GM12872 (cell line): Measurements from ENCODE around the gene EFCAB8.

Source experiments
- TF ChIP-seq, protein P1 (sequence below): IDR thresholded peaks from 3 replicates; pipeline ENCODE4 v1.5.1; 2011; ENCODE audit warnings: low read depth, mild to moderate bottlenecking, low read length, moderate library complexity; ENCODE audit not compliant: insufficient read depth

EFCAB8 gene

DNA sequence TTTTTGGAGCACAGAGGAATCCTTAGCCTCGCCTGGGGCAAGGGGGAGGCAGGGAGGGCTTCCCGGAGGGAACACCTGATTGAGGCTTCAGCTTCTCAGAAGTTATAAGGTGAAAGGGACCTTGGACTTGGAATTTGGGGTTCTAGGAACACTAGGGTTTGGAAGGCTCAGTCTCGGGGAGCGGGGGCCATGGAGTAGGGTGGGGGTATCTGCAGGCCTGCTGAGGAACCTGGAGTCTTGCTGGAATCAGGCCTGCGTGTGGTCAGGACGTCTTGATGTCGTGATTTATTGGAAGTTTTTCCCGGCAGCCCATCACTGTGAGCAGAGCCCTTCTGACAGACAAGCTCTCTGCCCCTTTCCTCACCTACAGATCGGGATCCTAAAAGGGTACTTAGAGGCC, 50.7 kb downstream of the EFCAB8 start:
- TF ChIP-seq, protein P1, sequence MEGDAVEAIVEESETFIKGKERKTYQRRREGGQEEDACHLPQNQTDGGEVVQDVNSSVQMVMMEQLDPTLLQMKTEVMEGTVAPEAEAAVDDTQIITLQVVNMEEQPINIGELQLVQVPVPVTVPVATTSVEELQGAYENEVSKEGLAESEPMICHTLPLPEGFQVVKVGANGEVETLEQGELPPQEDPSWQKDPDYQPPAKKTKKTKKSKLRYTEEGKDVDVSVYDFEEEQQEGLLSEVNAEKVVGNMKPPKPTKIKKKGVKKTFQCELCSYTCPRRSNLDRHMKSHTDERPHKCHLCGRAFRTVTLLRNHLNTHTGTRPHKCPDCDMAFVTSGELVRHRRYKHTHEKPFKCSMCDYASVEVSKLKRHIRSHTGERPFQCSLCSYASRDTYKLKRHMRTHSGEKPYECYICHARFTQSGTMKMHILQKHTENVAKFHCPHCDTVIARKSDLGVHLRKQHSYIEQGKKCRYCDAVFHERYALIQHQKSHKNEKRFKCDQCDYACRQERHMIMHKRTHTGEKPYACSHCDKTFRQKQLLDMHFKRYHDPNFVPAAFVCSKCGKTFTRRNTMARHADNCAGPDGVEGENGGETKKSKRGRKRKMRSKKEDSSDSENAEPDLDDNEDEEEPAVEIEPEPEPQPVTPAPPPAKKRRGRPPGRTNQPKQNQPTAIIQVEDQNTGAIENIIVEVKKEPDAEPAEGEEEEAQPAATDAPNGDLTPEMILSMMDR = no peak

DNA sequence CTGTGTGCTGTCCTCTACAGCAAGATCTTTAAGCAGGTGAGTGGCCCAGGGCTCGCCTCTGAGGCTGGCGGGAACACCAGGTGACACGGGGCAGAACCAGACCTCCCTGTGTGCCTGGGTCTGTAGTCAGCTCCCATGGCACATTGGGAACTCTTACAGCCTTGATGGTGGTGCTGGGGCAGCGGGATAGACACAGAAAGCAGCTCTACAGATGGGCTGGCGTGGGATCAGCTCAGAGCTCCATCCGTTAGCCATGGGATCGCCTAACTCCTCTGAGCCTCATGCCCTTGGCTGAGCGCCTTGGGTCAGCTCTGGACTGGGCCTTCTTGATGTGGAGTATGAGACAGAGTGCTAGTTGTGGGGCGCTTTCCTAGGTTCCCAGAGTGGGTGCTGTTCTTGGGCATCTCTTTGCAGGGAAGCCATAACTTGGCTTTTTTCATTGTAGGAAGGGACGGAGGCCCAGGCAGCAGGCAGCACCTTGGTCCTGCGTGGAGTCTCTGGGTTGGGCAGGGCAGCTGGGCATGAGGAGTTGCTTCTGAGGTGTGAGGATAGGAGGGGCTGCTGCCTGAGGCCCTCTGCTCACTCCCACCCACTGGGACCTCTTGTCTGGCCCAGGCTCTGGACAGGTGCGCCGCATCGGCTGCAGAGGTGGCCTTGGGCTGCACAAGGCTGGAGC, 51.3 kb downstream of the EFCAB8 start:
- TF ChIP-seq, protein P1 = no peak

DNA sequence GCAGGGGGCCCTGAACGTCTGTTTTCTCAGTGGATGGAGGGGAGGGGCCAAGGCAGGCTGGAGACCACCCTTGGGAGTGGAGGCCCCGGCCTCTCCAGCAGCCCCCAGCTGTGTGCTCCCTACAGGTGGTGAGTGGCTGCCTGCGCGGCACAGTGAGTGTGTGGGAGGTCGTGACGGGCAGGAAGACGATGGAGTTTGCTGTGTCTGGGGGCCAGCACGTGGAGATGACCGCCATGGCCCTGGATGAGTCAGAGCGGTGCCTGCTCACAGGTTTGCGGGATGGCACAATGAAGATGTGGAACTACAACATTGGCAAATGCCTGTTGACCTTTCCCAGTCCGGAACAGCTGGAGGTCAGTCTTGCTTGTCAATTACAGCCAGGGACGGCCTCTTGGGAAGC, 52.6 kb downstream of the EFCAB8 start:
- TF ChIP-seq, protein P1 = no peak

DNA sequence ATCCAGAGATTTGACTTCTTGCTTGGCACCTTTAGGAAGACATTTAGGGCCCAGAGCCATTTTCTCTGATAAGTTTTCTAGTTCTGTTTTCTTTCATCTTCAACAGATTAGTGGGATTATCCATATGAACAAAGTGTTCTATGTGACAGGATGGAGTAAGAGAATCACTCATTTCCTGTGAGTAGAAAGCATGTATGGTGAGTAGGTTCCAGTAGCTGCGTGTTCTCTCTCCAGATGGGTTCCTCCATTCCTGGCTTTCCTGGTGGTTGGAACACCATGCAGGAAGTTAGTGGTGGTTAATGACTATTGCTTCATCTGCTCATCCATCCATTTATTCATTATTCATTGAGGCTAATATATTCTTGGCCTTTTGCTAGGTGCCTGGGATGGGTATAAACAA, 54.0 kb downstream of the EFCAB8 start:
- TF ChIP-seq, protein P1 = no peak

DNA sequence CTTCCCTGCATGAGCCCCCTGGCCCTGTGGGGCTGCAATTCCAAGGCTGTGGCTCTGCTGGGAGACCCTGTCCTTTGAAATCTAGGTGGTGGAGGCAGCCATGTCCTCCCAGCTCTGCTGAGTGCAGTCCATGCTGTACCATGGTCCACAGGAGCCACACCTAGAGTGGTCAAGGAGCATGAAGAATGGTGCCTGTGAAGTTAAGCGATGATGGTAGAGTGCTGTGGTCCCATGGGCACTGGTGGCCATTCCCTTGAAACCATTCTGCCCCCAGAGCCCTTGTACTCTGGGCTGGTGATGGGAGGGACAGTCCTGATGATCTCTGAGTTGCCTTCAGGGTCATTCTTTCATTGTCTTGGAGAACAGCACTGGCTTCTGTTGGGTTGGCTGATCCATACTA, 55.3 kb downstream of the EFCAB8 start:
- TF ChIP-seq, protein P1 = no peak

DNA sequence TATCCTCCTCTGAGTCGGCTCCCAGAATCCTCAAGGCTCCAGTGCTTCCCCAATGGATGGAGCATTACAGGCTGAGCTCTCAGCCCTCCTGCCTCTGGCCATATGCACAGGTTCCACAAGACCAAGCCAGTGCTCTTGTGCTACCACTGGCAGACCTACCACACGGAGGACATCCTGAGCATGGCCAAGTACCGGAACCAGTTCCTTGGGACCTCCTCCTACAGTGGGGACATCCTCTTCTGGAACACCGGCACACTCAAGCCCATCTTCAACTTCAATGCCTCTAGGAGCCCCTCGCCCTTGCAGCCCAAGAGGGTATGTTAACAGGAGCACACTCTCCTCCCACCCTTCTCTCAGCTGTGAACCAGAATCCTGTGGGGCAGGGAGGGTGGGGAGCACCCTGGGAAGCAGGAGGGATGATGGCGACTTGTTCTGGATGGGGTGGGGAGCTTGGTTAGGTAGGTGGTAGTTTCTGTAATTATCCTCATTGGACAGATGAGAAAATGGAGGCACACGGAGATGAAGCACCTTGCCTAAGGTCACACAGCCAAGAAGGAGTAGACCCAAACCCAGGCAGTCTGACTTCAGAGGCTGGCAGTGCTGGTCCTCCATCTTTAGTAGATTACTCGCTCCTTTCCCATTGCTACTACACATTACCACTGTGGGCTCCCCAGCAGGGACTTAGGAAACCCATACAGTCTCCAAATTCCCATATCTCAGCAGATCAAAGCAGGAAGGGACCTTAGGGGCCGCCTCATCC, 58.6 kb downstream of the EFCAB8 start:
- TF ChIP-seq, protein P1 = no peak

DNA sequence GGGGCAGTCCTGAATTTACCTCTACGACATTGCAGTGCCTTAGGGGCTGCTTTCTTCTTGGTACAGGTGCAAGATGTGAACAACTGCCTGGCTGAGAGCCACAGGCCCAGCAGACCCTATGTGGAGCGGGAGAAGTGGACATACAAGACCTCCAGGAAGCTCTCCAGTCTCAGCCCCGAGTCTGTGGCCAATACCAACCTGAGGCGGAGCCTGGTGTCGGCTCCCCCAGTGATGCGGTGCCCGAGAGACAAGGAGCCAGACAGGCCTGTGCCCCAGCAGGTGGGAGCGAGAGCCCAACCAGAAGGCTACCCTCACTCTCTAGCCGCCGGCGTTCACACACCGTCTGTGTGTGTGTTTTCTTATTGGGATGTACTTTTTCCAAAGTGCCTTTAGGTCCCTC, 59.6 kb downstream of the EFCAB8 start:
- TF ChIP-seq, protein P1 = no peak
